HG03521 (cell line): ENCODE data around the gene HLA-DMA.

Experiments used
- ATAC-seq: cut with Tn5 transposase; IDR thresholded peaks from one replicate; pipeline ENCODE4 v1.9.1; 2021; ENCODE audit warnings: mild to moderate bottlenecking, moderate library complexity; ENCODE audit not compliant: unreplicated experiment

HLA-DMA gene

DNA sequence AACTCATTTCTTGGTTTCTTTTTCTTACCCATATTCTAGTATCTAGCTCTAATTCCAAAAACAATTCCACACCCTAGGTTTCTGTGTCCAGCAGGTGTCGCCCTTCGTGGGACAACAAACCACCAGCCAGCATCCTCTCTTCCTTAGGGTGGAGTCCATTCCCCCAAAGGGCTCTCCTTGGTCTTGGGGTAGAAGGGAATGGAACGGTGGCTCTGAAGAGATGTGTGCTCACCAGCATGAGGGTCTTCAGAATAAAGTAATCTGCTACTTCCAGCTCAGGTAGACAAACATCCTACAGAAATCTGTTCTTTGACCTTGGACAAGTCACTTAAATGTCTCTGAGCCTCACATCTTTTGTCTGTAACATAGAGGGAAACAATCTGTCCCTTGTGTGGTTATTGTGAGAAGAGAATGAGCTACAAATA is 19.2 kb downstream of the HLA-DMA start:
- ATAC-seq: no peak

DNA sequence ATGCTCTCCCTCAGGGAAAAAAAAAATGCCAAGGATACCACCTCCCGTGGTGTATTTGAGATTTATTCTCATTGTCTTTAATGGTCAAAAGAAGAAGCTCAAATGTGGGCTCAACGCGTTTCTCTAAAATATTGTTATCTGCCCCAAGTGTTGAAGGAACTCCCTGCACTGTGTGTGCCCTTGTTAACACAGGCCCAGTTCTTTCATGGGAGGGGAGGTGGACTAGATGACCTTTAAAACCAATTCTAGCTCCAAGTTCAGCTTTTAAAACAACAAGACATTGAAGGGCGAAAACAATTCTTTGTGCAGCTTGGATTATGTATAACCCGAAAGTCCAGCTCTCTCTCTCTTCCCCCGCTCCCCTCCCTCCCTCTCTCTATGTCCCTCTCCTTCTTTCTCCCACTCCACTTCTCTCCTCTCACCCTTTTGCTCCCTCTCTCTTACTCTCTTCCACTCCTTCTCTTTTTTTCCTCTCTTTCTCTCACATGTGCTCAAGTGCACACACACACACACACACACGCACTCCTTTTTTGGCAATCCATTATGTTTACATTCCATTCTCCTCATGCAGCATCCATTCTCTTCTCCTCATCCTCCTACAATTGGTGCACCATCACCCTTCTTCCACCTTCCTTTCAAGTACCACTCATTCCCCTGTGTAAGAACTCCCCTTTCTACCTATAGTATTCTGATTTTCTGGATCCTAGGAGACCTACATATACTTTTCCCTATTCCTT is 20.6 kb downstream of the HLA-DMA start:
- no peak for ATAC-seq

DNA sequence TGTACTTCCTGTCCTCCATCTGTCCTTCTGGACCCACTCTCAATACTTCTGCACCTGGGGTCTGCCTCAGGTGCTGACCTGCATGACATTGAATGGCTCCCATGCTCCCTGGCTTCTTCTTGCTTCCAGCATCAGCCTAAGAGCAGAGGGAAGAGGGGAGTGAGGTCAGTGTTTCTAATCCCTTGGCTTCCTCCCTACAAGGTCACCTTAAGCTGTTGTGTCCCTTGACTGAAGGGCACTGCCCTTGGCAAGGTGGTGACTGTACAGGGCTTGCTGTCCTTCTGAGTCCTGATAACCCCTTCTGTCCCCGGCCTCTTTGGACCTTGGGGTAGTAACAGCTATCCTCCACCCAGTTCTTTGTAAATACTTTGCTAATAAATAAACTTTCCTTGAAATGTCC is 21.7 kb downstream of the HLA-DMA start:
- no peak for ATAC-seq

DNA sequence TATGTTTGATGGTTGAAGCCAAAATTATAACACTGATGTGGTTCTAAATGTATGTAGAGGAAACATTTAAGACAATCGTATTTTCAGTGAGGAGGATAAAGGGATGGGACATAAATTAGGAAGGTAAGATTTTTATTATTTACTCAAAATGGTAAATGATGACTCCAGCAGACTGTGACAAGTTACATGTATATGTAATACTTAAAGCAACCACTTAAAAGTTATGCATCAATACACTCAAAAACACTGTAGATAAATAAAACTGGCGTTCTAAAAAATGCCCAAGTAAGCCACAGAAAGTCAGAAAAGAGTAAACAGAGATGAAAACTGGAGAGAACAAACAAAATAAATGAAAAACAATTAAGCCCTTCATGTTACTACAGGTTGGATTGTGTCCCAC is 30.8 kb downstream of the HLA-DMA start:
- no peak for ATAC-seq

DNA sequence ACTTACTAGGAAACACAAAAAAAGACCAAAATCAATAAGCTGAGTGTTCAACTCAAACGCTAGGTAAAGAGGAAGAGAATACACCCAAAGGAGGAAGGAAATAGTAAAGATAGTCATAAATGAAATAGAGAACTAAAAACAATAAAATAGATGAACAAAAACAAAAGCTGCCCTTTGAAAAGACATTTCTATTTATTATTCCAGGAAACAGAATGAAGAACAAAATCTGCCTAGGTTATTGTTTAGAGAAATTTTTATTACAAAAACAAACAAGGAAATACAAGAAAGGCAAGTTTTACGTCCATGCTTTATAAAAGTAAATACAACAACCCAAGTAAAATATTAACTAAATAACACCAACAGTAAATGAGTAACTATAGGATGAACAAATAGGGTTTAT is 32.2 kb downstream of the HLA-DMA start:
- ATAC-seq: no peak

DNA sequence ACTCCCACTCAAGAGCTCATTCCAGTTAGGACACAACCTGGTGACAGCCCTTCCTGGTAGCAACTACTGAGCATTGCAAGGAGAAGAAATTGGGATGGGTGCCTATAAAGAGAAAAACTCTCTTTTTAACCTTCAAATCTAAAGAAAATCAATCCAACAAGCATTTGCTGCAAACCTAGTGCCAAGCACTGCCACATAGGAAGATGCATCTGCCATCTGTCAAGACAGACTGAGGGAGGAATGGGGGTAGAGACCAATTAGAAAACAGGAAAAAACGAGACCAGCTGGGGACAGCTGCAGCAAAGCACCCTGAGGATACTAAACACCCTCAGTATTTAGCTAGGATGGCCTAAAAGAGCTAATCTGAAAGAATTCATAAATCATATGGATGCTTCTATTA is 39.9 kb downstream of the HLA-DMA start:
- ATAC-seq: no peak

DNA sequence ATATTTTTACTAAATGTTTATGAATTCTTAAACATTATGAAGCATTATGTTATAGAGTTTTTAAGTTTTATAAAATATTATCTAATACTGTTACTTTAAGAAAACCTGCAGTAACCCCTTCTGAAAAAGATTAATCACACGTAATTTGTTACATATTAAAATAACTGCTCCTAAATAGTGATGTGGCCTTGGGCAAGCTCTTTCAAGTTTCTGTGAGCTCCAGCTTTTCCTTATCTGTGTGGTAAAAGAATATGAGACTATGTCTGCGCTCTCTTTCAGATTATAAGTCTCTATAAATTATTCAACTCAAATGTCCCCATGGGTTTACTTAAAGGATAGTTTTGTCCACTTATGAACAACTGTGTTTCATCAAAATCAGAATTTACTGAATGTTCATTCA is 44.0 kb downstream of the HLA-DMA start:
- no peak for ATAC-seq

DNA sequence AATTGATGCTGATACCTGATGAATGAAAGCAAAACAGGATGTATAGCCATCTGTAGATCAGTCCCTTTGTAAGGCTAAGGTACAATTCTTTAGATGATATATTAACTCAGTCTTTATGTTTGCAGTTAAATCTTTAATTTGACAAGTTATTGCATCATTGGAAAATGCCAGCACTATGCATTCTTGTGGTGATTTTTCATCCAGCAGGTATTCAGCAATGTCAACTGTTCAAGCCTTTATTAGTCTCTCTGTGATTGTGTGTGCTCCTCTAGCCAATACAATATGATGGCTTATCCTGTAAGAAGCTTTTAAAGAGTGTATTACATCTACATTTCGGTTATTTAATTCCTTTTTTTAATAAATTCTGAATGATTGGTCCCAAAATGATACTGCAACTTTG is 46.4 kb downstream of the HLA-DMA start:
- ATAC-seq: no peak

DNA sequence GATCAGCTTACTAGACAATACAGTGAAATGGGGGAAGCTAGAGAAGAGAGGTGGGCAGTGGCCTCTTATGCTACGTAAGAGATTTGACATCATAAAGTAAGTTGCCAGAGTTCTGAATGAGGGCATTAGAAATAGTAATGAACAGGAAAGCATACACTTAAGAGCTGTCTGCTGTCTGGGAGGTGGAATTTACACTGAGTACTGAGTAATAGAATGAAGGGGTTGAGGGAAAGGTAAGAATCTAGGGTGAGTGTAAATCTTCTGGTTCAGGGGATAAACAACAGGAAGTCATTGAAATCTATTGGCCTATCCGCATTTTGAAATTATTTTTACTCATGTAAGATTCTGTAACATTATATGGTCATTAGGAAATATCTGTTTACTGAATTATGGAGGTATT is 47.8 kb downstream of the HLA-DMA start:
- no peak for ATAC-seq

DNA sequence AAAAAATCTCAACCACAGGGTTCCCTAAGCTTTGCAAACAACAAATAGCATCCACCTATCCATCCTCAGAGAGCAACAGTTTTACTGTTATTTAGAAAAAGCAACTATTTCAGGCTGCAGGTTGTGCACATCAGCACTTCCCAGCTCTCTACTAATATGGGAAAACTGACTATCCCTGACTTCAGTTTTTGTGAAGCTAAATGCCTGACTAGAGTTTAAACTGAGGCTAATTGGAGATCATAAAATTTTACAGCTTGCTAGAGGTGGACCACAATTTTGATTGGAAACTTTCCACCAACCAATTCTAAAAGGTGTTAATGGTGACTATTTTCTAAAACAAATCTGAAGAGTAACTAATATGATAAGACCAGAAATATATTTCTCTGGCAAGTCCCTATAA is 48.9 kb downstream of the HLA-DMA start:
- no peak for ATAC-seq
